ENCODE measurements around the gene CRIM1.
"Not testable (repeated sequence)": the region's sequence is repeated elsewhere in the genome, so short reads cannot be mapped to it uniquely, and the experiment has no call there.

DNA sequence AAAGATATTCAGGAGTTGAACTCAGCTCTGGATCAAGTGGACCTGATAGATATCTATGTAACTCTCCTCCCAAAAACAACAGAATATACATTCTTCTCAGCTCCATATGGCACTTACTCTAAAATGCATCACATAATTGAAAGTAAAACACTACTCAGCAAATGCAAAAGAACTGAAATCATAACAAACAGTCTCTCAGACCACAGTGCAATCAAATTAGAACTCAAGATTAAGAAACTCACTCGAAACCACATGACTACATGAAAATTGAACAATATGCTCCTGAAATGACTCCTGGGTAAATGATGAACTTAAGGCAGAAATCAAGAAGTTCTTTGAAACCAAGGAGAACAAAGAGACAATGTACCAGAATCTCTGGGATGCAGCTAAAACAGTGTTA is 45.1 kb upstream of the CRIM1 start:
- not testable (repeated sequence) for TF ChIP-seq EZH2phosphoT487 (IDR thresholded peaks at IDR 0.05; ENCODE audit: insufficient read depth, low read depth); EZH2 (IDR thresholded peaks at IDR 0.05; ENCODE audit: insufficient read depth, poor library complexity, severe bottlenecking)

Data from GM23248 (cell line).